Measurements from ENCODE around the gene DHDDS. TPM values are rescaled to one million over a fixed set of nuclear protein-coding genes. Genes with fewer than 3 reads are reported as not detected.

DHDDS gene
- total and polyA plus RNA-seq, 2 of the 13 experiments (the other 11 are each of a cell fraction or from before 2014, with no cell fraction given) = 18.9 to 28.3 TPM

- peak; percentile 85 for TF ChIP-seq MNT (IDR thresholded peaks at IDR 0.05)
- TF ChIP-seq SMAD3 (CRISPR knock-in tag; IDR thresholded peaks at IDR 0.05) = peak; percentile 86
- TF ChIP-seq ZKSCAN1 (IDR thresholded peaks at IDR 0.05; ENCODE audit: low read length) = 0 out of 2 replicates have a peak, but pooled peaks have one; percentile 16
- TF ChIP-seq IRX3 (CRISPR knock-in tag; IDR thresholded peaks at IDR 0.05; ENCODE audit: borderline replicate concordance, low read depth) = peak; percentile 98; the same call in 1 of the 2 replicates
- peak; percentile 82 for TF ChIP-seq RCOR2 (CRISPR knock-in tag; IDR thresholded peaks at IDR 0.05)
- TF ChIP-seq HMGXB4 (CRISPR knock-in tag; IDR thresholded peaks at IDR 0.05; ENCODE audit: borderline replicate concordance in 1 of 2, low read depth in 1 of 2) = peak in 1 of 2 experiments; percentile 73; a peak in 3 of 4 replicates
- TF ChIP-seq THAP11 (CRISPR knock-in tag; IDR thresholded peaks at IDR 0.05) = peak; percentile 96
- peak; percentile 91; the same call in 1 of the 2 replicates for TF ChIP-seq ZNF562 (CRISPR knock-in tag; IDR thresholded peaks at IDR 0.05; ENCODE audit: borderline replicate concordance)
- TF ChIP-seq CENPT (CRISPR knock-in tag; IDR thresholded peaks at IDR 0.05; ENCODE audit: low read depth) = peak; percentile 95
- TF ChIP-seq FOXJ3 (CRISPR knock-in tag; IDR thresholded peaks at IDR 0.05; ENCODE audit: borderline replicate concordance) = no peak
- TF ChIP-seq CBX2 (IDR thresholded peaks at IDR 0.05; ENCODE audit: low read depth, low read length) = no peak
- no peak; the same call in 1 of the 2 replicates for TF ChIP-seq CBX2 (CRISPR knock-in tag; IDR thresholded peaks at IDR 0.05; ENCODE audit: low read depth)
- no peak for TF ChIP-seq SOX6 (IDR thresholded peaks at IDR 0.05)
- TF ChIP-seq SOX6 (CRISPR knock-in tag; IDR thresholded peaks at IDR 0.05) = peak; percentile 74; the same call in 1 of the 2 replicates
- peak; percentile 94; the same call in 1 of the 2 replicates for TF ChIP-seq ZNF879 (CRISPR knock-in tag; IDR thresholded peaks at IDR 0.05)
- peak; percentile 90 for TF ChIP-seq IRF2 (CRISPR knock-in tag; IDR thresholded peaks at IDR 0.05)
- TF ChIP-seq BCL3 (CRISPR knock-in tag; IDR thresholded peaks at IDR 0.05) = peak; percentile 97
- peak; percentile 68; the same call in 1 of the 2 replicates for TF ChIP-seq TOE1 (CRISPR knock-in tag; IDR thresholded peaks at IDR 0.05)
- peak; percentile 49; the same call in 1 of the 2 replicates for TF ChIP-seq KDM1A (CRISPR knock-in tag; IDR thresholded peaks at IDR 0.05)
- no peak for TF ChIP-seq ZNF260 (CRISPR knock-in tag; IDR thresholded peaks at IDR 0.05; ENCODE audit: borderline replicate concordance, low read depth)
- peak; percentile 96 for TF ChIP-seq ZNF136 (CRISPR knock-in tag; IDR thresholded peaks at IDR 0.05; ENCODE audit: low read depth)
- TF ChIP-seq RARA (CRISPR knock-in tag; IDR thresholded peaks at IDR 0.05) = peak; percentile 63; the same call in 1 of the 2 replicates
- TF ChIP-seq ETS1 (CRISPR knock-in tag; IDR thresholded peaks at IDR 0.05) = no peak
- TF ChIP-seq ATRX (CRISPR knock-in tag; IDR thresholded peaks at IDR 0.05; ENCODE audit: borderline replicate concordance) = no peak; the same call in 1 of the 2 replicates
Measured at GRCh38 chr1:26431979-26432695, at the start of gene DHDDS (continued).
